Heart left ventricle (tissue), 13 donors: ENCODE results near the gene MED15.

Source experiments
- CTCF ChIP-seq, 12 donors: fragments of 200-600 bp; sonication (generic) in 4 of 12; IDR thresholded peaks; one replicate each; pipeline versions ENCODE4 v1.5.0 to v1.8.0; 2018 to 2022; ENCODE audit warnings: antibody characterized with exemption in 12 of 12, mild to moderate bottlenecking in 5 of 12
- POLR2A ChIP-seq, 2 donors: fragments of 450-650 bp; IDR thresholded peaks; one replicate each; pipeline ENCODE4 v1.6.1; 2017; ENCODE audit warnings: antibody characterized with exemption in 2 of 2, mild to moderate bottlenecking in 2 of 2, moderate library complexity in 2 of 2
- donor health status: ischemic (EF 13 %, LVEDD 7.1; RV severe dilation, severe dysfunction).
- donor health status: DM: no; HTN: yes; CAD: no.
- donor health status: DM: no; HTN: no; CAD: no.
- donor health status: ischemic (EF 25% LVEDD 6.9; RV normal size, moderate dysfunction).
- donor health status: ischemic (EF 25% LVEDD 5.7; RV mildly dilated, moderate dysfunction).
- donor health status: ischemic (EF 35%, LVEDD 5.7; RV mildly dilated, moderate dysfunction).
- donor health status: nonischemic (EF 11% LVEDD 7.7; RV severe dilation, severe dysfunction).
- donor health status: DM: yes; HTN: yes; CAD: no.
- donor health status: PGD.
- donor health status: ischemic (EF 29% LVEDD 5.4; RV normal size, mild dysfunction).
- donor health status: nonischemic (EF 23%, LVEDD 6.1; RV moderate dilation, normal function).

GRCh38 chr22:20546541-20546950, 39.1 kb downstream of the MED15 start:
- no peak for TF ChIP-seq CTCF (IDR thresholded peaks at IDR 0.05)
- no peak for TF ChIP-seq POLR2A (IDR thresholded peaks at IDR 0.05)
